HFFc6 (cell line): Measurements from ENCODE around the gene SEMA4D. TPM values are rescaled to one million over a fixed set of nuclear protein-coding genes. Genes with fewer than 3 reads are reported as not detected.

Source experiments
- DNase-seq: peaks from one replicate; pipeline ENCODE4 v3.0.0-alpha.2; 2018
- H3K27ac Mint-ChIP-seq: 2 replicates; pipeline ENCODE4 v1.8.0; 2020; ENCODE audit warnings: mild to moderate bottlenecking, mixed read lengths
- H3K27me3 Mint-ChIP-seq: 2 replicates; pipeline ENCODE4 v1.8.0; 2021; ENCODE audit warnings: mild to moderate bottlenecking, moderate library complexity, mixed read lengths; ENCODE audit not compliant: insufficient read depth
- H3K36me3 Mint-ChIP-seq: 2 replicates; pipeline ENCODE4 v1.8.0; 2021; ENCODE audit warnings: low read depth, mixed read lengths
- H3K4me1 Mint-ChIP-seq: 2 replicates; pipeline ENCODE4 v1.8.0; 2020; ENCODE audit warnings: low read depth, mixed read lengths
- H3K4me3 Mint-ChIP-seq: 2 replicates; pipeline ENCODE4 v1.8.0; 2020; ENCODE audit warnings: mild to moderate bottlenecking, moderate library complexity, mixed read lengths
- H3K9me3 Mint-ChIP-seq: 2 replicates; pipeline ENCODE4 v1.8.0; 2020; ENCODE audit warnings: mild to moderate bottlenecking, mixed read lengths
- CTCF ChIP-seq: fragments of 200-600 bp; sonication (generic); IDR thresholded peaks from 2 replicates; pipeline ENCODE4 v1.5.0; 2021; ENCODE audit warnings: antibody characterized with exemption, mild to moderate bottlenecking
- total RNA-seq, 6 experiments: library from RNA; stranded (reverse); fragmentation: NEBNext Ultra II Directional; extraction: Animal tissue kit (Norgen Biotek cat#: 25700); gene quantifications; 2 replicates in 1 of 6; 3 replicates in 5 of 6; pipeline ENCODE4 v1.2.3, GENCODE V29; 2021

The SEMA4D gene
- total RNA-seq, 6 experiments from 2014 or later, result not detected

- no peak overlapping the region for H3K27ac Mint-ChIP-seq
- DNase-seq, result no peak
- no peaks in the 10 kb centered on the region for H3K4me1 Mint-ChIP-seq
- H3K4me3 Mint-ChIP-seq, result no peak overlapping the region
- no peaks in the 10 kb centered on the region for H3K36me3 Mint-ChIP-seq
- TF ChIP-seq CTCF, result no peak
- H3K9me3 Mint-ChIP-seq, result no peaks in the 10 kb centered on the region; the same call in 1 of the 2 replicates
- H3K27me3 Mint-ChIP-seq, result peaks cover 4% of the 10 kb centered on the region
These were observed 33.5 kb downstream of the SEMA4D start for GRCh38 chr9:89464300-89464901.

GRCh38 chr9:89462817-89463683 is 34.9 kb downstream of the SEMA4D start:
- Mint-ChIP-seq H3K9me3 (no peaks in the 10 kb centered on the region; the same call in 1 of the 2 replicates), H3K4me3 (no peak overlapping the region), H3K27me3 (peaks cover 4% of the 10 kb centered on the region), H3K4me1 (no peaks in the 10 kb centered on the region), H3K36me3 (no peaks in the 10 kb centered on the region), H3K27ac (no peak overlapping the region)
- no peak for TF ChIP-seq CTCF
- no peak for DNase-seq

GRCh38 chr9:89462199-89462598 is 35.7 kb downstream of the SEMA4D start:
- Mint-ChIP-seq H3K36me3 (no peaks in the 10 kb centered on the region), H3K27ac (no peak overlapping the region), H3K9me3 (no peaks in the 10 kb centered on the region; the same call in 1 of the 2 replicates), H3K4me1 (no peaks in the 10 kb centered on the region), H3K4me3 (no peak overlapping the region), H3K27me3 (peaks cover 4% of the 10 kb centered on the region)
- no peak for DNase-seq
- no peak for TF ChIP-seq CTCF

GRCh38 chr9:89461265-89461664 is 36.6 kb downstream of the SEMA4D start:
- H3K4me1 Mint-ChIP-seq, result no peaks in the 10 kb centered on the region
- H3K4me3 Mint-ChIP-seq, result no peak overlapping the region
- H3K36me3 Mint-ChIP-seq, result no peaks in the 10 kb centered on the region
- no peak overlapping the region for H3K27ac Mint-ChIP-seq
- no peak for TF ChIP-seq CTCF
- H3K27me3 Mint-ChIP-seq, result peaks cover 4% of the 10 kb centered on the region
- no peaks in the 10 kb centered on the region for H3K9me3 Mint-ChIP-seq
- no peak for DNase-seq

GRCh38 chr9:89460551-89460950 is 37.4 kb downstream of the SEMA4D start:
- H3K27ac Mint-ChIP-seq, result no peak overlapping the region
- H3K36me3 Mint-ChIP-seq, result no peaks in the 10 kb centered on the region
- TF ChIP-seq CTCF, result no peak
- H3K27me3 Mint-ChIP-seq, result peaks cover 5% of the 10 kb centered on the region
- no peaks in the 10 kb centered on the region for H3K4me1 Mint-ChIP-seq
- no peak overlapping the region for H3K4me3 Mint-ChIP-seq
- DNase-seq, result no peak
- H3K9me3 Mint-ChIP-seq, result no peaks in the 10 kb centered on the region
